Endothelial cell of umbilical vein (primary cell): ENCODE results near the gene ELMO1. TPM values are rescaled to one million over a fixed set of nuclear protein-coding genes. Genes with fewer than 3 reads are reported as not detected.
A peak's percentile ranks its signal among the peaks of the same experiment; 100 is the strongest.

ENCODE experiments used
- BruUV-seq: library from RNA; stranded (reverse); fragments of 400-500 nt; replicated peaks from 2 replicates; lab custom pipeline; 2021; lab: Mats Ljungman, UMichigan
- CTCF ChIA-PET: fragments of 300-600, 350-600 bp; sonication (Branson Sonifier 250); formaldehyde crosslinking; loops from one replicate; lab custom pipeline; 2021; ENCODE audit warnings: antibody characterized with exemption, inconsistent platforms; lab: Charles Lee
- POLR2A ChIA-PET: fragments of 300-600, 350-600 bp; sonication (Branson Sonifier 250); formaldehyde crosslinking; loops from one replicate; lab custom pipeline; 2021; ENCODE audit warnings: antibody characterized with exemption, inconsistent platforms; lab: Charles Lee
- DNase-seq: peaks from one replicate; pipeline ENCODE4 v3.0.0-alpha.2; 2011; ENCODE audit warnings: low read depth, low spot score
- FAIRE-seq: peaks from 2 replicates; lab custom pipeline; 2011; peaks lifted over from hg19 to GRCh38; lab: Jason Lieb, UNC
- H2AFZ ChIP-seq: 2 replicates; pipeline ENCODE4 v1.6.0; 2012; ENCODE audit warnings: low read depth, low read length, control low read depth, inconsistent platforms
- H3K27ac ChIP-seq: 2 replicates; pipeline ENCODE4 v1.5.1; 2011; ENCODE audit warnings: low read depth, mild to moderate bottlenecking, control low read depth, low read length, moderate library complexity; ENCODE audit not compliant: insufficient read depth
- H3K27me3 ChIP-seq, 2 experiments: 2 replicates each; pipeline versions ENCODE4 v1.6.0 to v1.6.1; 2011; ENCODE audit warnings: low read length in 2 of 2, mixed read lengths in 1 of 2; ENCODE audit not compliant: control insufficient read depth in 2 of 2, insufficient read depth in 2 of 2
- H3K36me3 ChIP-seq, 2 experiments: 2 replicates in 1 of 2; 3 replicates in 1 of 2; pipeline ENCODE4 v1.5.1; 2011; ENCODE audit warnings: low read length in 2 of 2, mild to moderate bottlenecking in 1 of 2, moderate library complexity in 1 of 2; ENCODE audit not compliant: control insufficient read depth in 2 of 2, insufficient read depth in 2 of 2; ENCODE audit errors: extremely low read depth in 1 of 2
- H3K4me1 ChIP-seq: 3 replicates; pipeline ENCODE4 v1.5.1; 2011; ENCODE audit warnings: mild to moderate bottlenecking, low read length; ENCODE audit not compliant: control insufficient read depth, insufficient read depth; ENCODE audit errors: extremely low read depth
- H3K4me2 ChIP-seq: 2 replicates; pipeline ENCODE4 v1.6.1; 2011; ENCODE audit warnings: low read length, control low read depth, mixed read lengths; ENCODE audit not compliant: insufficient read depth
- H3K4me3 ChIP-seq, 3 experiments: fragments of 200-600 bp in 1 of 3; sonication (generic), shearing (Covaris generic) in 1 of 3; replicated peaks in 1 of 3; 2 replicates each; pipeline ENCODE4 v1.5.1; 2011 to 2016; ENCODE audit warnings: control low read depth in 3 of 3, low read length in 3 of 3, mild to moderate bottlenecking in 2 of 3, inconsistent platforms in 1 of 3, low read depth in 1 of 3, moderate library complexity in 1 of 3; ENCODE audit not compliant: insufficient read depth in 1 of 3
- H3K79me2 ChIP-seq: 2 replicates; pipeline ENCODE4 v1.6.0; 2012; ENCODE audit warnings: low read length, inconsistent platforms; ENCODE audit not compliant: control insufficient read depth, insufficient read depth
- H3K9ac ChIP-seq: replicated peaks from 2 replicates; pipeline ENCODE3; 2011; ENCODE audit warnings: low read length, control low read depth; ENCODE audit not compliant: insufficient read depth; ENCODE audit errors: extremely low read depth
- H3K9me1 ChIP-seq: replicated peaks from 3 replicates; pipeline ENCODE4 v1.6.0; 2011; ENCODE audit warnings: mild to moderate bottlenecking, low read length; ENCODE audit not compliant: control insufficient read depth, insufficient read depth; ENCODE audit errors: extremely low read depth
- H3K9me3 ChIP-seq: replicated peaks from 2 replicates; pipeline ENCODE4 v1.5.1; 2012; ENCODE audit warnings: low read length, inconsistent platforms; ENCODE audit not compliant: control insufficient read depth, insufficient read depth
- H4K20me1 ChIP-seq: replicated peaks from 2 replicates; pipeline ENCODE3; 2011; ENCODE audit warnings: mild to moderate bottlenecking, low read length; ENCODE audit not compliant: control insufficient read depth, insufficient read depth; ENCODE audit errors: extremely low read depth
- EZH2 ChIP-seq: IDR thresholded peaks from 2 replicates; pipeline ENCODE4 v1.6.1; 2012; ENCODE audit warnings: borderline replicate concordance, low read depth, mild to moderate bottlenecking, moderate library complexity, low read length, inconsistent platforms; ENCODE audit not compliant: severe bottlenecking
- FOS ChIP-seq: IDR thresholded peaks from 2 replicates; pipeline ENCODE4 v1.6.1; 2011; ENCODE audit warnings: mild to moderate bottlenecking, low read length, moderate library complexity, borderline replicate concordance; ENCODE audit not compliant: insufficient read depth
- GATA2 ChIP-seq: IDR thresholded peaks from 2 replicates; pipeline ENCODE4 v1.7.0; 2011; ENCODE audit warnings: low read depth, mild to moderate bottlenecking, moderate library complexity, mixed read lengths, low read length; ENCODE audit not compliant: insufficient read length, insufficient read depth
- JUN ChIP-seq: IDR thresholded peaks from 2 replicates; pipeline ENCODE4 v1.6.1; 2011; ENCODE audit warnings: borderline replicate concordance, low read depth; ENCODE audit not compliant: insufficient read length, insufficient read depth
- MYC ChIP-seq: IDR thresholded peaks from one replicate; pipeline ENCODE4 v1.6.1; 2011; ENCODE audit warnings: mild to moderate bottlenecking, low read depth, low read length
- POLR2A ChIP-seq: IDR thresholded peaks from 2 replicates; pipeline ENCODE4 v1.6.1; 2012; ENCODE audit warnings: low read depth, mild to moderate bottlenecking, control low read depth, low read length
- POLR2AphosphoS5 ChIP-seq: IDR thresholded peaks from 2 replicates; pipeline ENCODE4 v1.6.1; 2012; ENCODE audit warnings: low read depth, mild to moderate bottlenecking, control low read depth, low read length, moderate library complexity; ENCODE audit not compliant: insufficient read depth
- dilution Hi-C: fragments of 300-500 bp; cut with MboI; formaldehyde crosslinking; loops from one replicate; pipeline ENCODE4 v1.15.0; 2019; ENCODE audit warnings: low sequenced_read_pairs; ENCODE audit not compliant: extremely low pct_ligation_motif_present
- intact Hi-C: fragments of 100-400 bp; cut with micrococcal nuclease; formaldehyde crosslinking; loops from one replicate; pipeline ENCODE4 v1.10.0; 2022
- polyA plus RNA-seq, 4 experiments: library from polyadenylated mRNA; depleted of rRNA in 3 of 4; stranded (reverse) in 3 of 4; unstranded in 1 of 4; fragments of >200 nt; gene quantifications; 2 replicates each; pipeline versions ENCODE4 v1.2.1 to v1.2.3, GENCODE V29; 2011 to 2012; ENCODE audit warnings: missing spikeins in 1 of 4
- total RNA-seq: library from RNA; stranded (reverse); gene quantifications from 2 replicates; pipeline ENCODE4 v1.2.3, GENCODE V29; 2021
- TF ChIP-seq, protein P1 (sequence below): IDR thresholded peaks from 2 replicates; pipeline ENCODE4 v1.6.1; 2011; ENCODE audit not compliant: insufficient read depth, insufficient read length
- TF ChIP-seq, protein P2 (sequence below), 2 donors: IDR thresholded peaks; 1 replicate in 1 of 2; 2 replicates in 1 of 2; pipeline ENCODE4 v1.5.1; 2011; ENCODE audit warnings: low read length in 2 of 2, mild to moderate bottlenecking in 2 of 2, moderate library complexity in 2 of 2, control low read depth in 1 of 2, inconsistent platforms in 1 of 2, low read depth in 1 of 2; ENCODE audit not compliant: insufficient read depth in 1 of 2; ENCODE audit errors: extremely low read depth in 1 of 2

ELMO1 gene
- total and polyA plus RNA-seq, 2 donors (not counting 3 experiments of a cell fraction or from before 2014, with no cell fraction given) = 17.0 to 30.6 TPM

GRCh38 chr7:37395618-37396259 lies 52.9 kb downstream of the ELMO1 start:
- DNase-seq (peak; percentile 28), FAIRE-seq (no peak)
- H3K4me2 ChIP-seq = no peak overlapping the region
- no peak for TF ChIP-seq JUN
- H3K27ac ChIP-seq = no peak overlapping the region
- H3K79me2 ChIP-seq = no peaks in the 10 kb centered on the region
- H4K20me1 ChIP-seq = no peaks in the 10 kb centered on the region
- BruUV-seq = no TSS peak
- no peaks in the 10 kb centered on the region for H3K27me3 ChIP-seq
- no peaks in the 10 kb centered on the region for H3K36me3 ChIP-seq
- H3K4me3 ChIP-seq = no peak overlapping the region
- no peaks in the 10 kb centered on the region for H3K9me3 ChIP-seq
- CTCF ChIA-PET = no interaction called here
- no peaks in the 10 kb centered on the region for H3K9me1 ChIP-seq
- POLR2A ChIA-PET = no interaction called here
- dilution Hi-C loops = no loop called here
- no peak overlapping the region for H3K9ac ChIP-seq
- H2AFZ ChIP-seq = no peak overlapping the region
- intact Hi-C loops = no loop called here
- peaks cover 11% of the 10 kb centered on the region for H3K4me1 ChIP-seq

GRCh38 chr7:37394158-37394557 lies 54.5 kb downstream of the ELMO1 start:
- Histone ChIP-seq H3K79me2 (no peaks in the 10 kb centered on the region), H3K4me2 (no peak overlapping the region), H2AFZ (no peak overlapping the region), H3K36me3 (no peaks in the 10 kb centered on the region), H3K4me1 (peaks cover 12% of the 10 kb centered on the region), H3K9me1 (no peaks in the 10 kb centered on the region), H4K20me1 (no peaks in the 10 kb centered on the region), H3K4me3 (no peak overlapping the region), H3K9ac (no peak overlapping the region), H3K27ac (no peak overlapping the region), H3K9me3 (no peaks in the 10 kb centered on the region), H3K27me3 (no peaks in the 10 kb centered on the region)
- no peak for DNase-seq
- BruUV-seq = no TSS peak
- dilution Hi-C loops = no loop called here
- POLR2A ChIA-PET = no interaction called here
- no peak for FAIRE-seq
- CTCF ChIA-PET = no interaction called here
- intact Hi-C loops = no loop called here
- TF ChIP-seq, protein P1, sequence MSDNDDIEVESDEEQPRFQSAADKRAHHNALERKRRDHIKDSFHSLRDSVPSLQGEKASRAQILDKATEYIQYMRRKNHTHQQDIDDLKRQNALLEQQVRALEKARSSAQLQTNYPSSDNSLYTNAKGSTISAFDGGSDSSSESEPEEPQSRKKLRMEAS = no peak
- TF ChIP-seq, protein P2, sequence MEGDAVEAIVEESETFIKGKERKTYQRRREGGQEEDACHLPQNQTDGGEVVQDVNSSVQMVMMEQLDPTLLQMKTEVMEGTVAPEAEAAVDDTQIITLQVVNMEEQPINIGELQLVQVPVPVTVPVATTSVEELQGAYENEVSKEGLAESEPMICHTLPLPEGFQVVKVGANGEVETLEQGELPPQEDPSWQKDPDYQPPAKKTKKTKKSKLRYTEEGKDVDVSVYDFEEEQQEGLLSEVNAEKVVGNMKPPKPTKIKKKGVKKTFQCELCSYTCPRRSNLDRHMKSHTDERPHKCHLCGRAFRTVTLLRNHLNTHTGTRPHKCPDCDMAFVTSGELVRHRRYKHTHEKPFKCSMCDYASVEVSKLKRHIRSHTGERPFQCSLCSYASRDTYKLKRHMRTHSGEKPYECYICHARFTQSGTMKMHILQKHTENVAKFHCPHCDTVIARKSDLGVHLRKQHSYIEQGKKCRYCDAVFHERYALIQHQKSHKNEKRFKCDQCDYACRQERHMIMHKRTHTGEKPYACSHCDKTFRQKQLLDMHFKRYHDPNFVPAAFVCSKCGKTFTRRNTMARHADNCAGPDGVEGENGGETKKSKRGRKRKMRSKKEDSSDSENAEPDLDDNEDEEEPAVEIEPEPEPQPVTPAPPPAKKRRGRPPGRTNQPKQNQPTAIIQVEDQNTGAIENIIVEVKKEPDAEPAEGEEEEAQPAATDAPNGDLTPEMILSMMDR (IDR thresholded peaks at IDR 0.05; ENCODE audit: extremely low read depth in 1 of 2, insufficient read depth in 1 of 2, low read depth in 1 of 2, low read length in 2 of 2) = no peak
- TF ChIP-seq EZH2 (no peak), POLR2AphosphoS5 (no peak), JUN (no peak), MYC (no peak), POLR2A (no peak), FOS (no peak), GATA2 (no peak)
